Liver (tissue), 9 donors: ENCODE data around the gene DMAC1. TPM values are rescaled to one million over a fixed set of nuclear protein-coding genes. Genes with fewer than 3 reads are reported as not detected.

Experiments
- DNase-seq: peaks from one replicate; pipeline ENCODE4 v3.0.0-alpha.2; 2017; ENCODE audit warnings: low spot score
- H3K27ac ChIP-seq, 2 donors: one replicate each; pipeline ENCODE4 v1.7.0; 2013; ENCODE audit warnings: inconsistent platforms in 2 of 2, low read length in 2 of 2, control low read depth in 1 of 2, low read depth in 1 of 2, mild to moderate bottlenecking in 1 of 2
- H3K27me3 ChIP-seq, 4 donors: one replicate each; pipeline versions ENCODE4 v1.6.1 to v1.7.0; 2013; ENCODE audit warnings: low read length in 3 of 4, inconsistent platforms in 1 of 4, mild to moderate bottlenecking in 1 of 4, moderate library complexity in 1 of 4; ENCODE audit not compliant: control insufficient read depth in 4 of 4, insufficient read depth in 4 of 4
- H3K36me3 ChIP-seq, 4 donors: one replicate each; pipeline versions ENCODE4 v1.6.1 to v1.7.0; 2013; ENCODE audit warnings: low read length in 3 of 4, mild to moderate bottlenecking in 3 of 4, low read depth in 1 of 4, moderate library complexity in 1 of 4; ENCODE audit not compliant: control insufficient read depth in 4 of 4, insufficient read depth in 3 of 4
- H3K4me1 ChIP-seq, 4 donors: one replicate each; pipeline versions ENCODE4 v1.6.1 to v1.7.0; 2013; ENCODE audit warnings: low read length in 3 of 4, mild to moderate bottlenecking in 3 of 4, moderate library complexity in 1 of 4; ENCODE audit not compliant: control insufficient read depth in 4 of 4, insufficient read depth in 4 of 4
- H3K4me3 ChIP-seq, 3 donors: one replicate each; pipeline versions ENCODE4 v1.6.1 to v1.7.0; 2013; ENCODE audit warnings: low read length in 3 of 3, control low read depth in 1 of 3, low read depth in 1 of 3, mild to moderate bottlenecking in 1 of 3
- H3K9ac ChIP-seq, 2 donors: one replicate each; pipeline ENCODE4 v1.7.0; 2013; ENCODE audit warnings: low read length in 2 of 2, mild to moderate bottlenecking in 2 of 2, moderate library complexity in 2 of 2, control low read depth in 1 of 2, low read depth in 1 of 2
- H3K9me3 ChIP-seq, 4 donors: one replicate each; pipeline versions ENCODE4 v1.6.1 to v1.7.0; 2013; ENCODE audit warnings: low read length in 3 of 4; ENCODE audit not compliant: control insufficient read depth in 4 of 4
- ATF3 ChIP-seq: IDR thresholded peaks from 2 replicates; pipeline ENCODE4 v1.6.1; 2016; ENCODE audit warnings: antibody characterized with exemption
- EGR1 ChIP-seq, 2 donors: IDR thresholded peaks; 2 replicates each; pipeline ENCODE4 v1.6.1; 2016 to 2018; ENCODE audit warnings: antibody characterized with exemption in 2 of 2, low read depth in 2 of 2
- FOXA1 ChIP-seq: IDR thresholded peaks from 2 replicates; pipeline ENCODE4 v1.6.1; 2016; ENCODE audit warnings: antibody characterized with exemption
- FOXA2 ChIP-seq: IDR thresholded peaks from 2 replicates; pipeline ENCODE4 v1.6.1; 2016; ENCODE audit warnings: antibody characterized with exemption
- GABPA ChIP-seq, 2 donors: IDR thresholded peaks in 1 of 2; conservative IDR thresholded peaks in 1 of 2; 2 replicates each; pipeline ENCODE4 v1.6.1; 2016; ENCODE audit warnings: antibody characterized with exemption in 2 of 2, mild to moderate bottlenecking in 1 of 2, moderate library complexity in 1 of 2
- HNF4A ChIP-seq, 2 donors: conservative IDR thresholded peaks; 2 replicates each; pipeline ENCODE4 v1.6.1; 2016; ENCODE audit warnings: antibody characterized with exemption in 2 of 2, mild to moderate bottlenecking in 2 of 2
- HNF4G ChIP-seq: IDR thresholded peaks from 2 replicates; pipeline ENCODE4 v1.6.1; 2016; ENCODE audit warnings: antibody characterized with exemption
- JUND ChIP-seq, 2 donors: IDR thresholded peaks; 2 replicates each; pipeline ENCODE4 v1.6.1; 2016; ENCODE audit warnings: antibody characterized with exemption in 2 of 2
- MAX ChIP-seq: IDR thresholded peaks from 2 replicates; pipeline ENCODE4 v1.6.1; 2016; ENCODE audit warnings: antibody characterized with exemption
- NR2F2 ChIP-seq: IDR thresholded peaks from 2 replicates; pipeline ENCODE4 v1.6.1; 2016; ENCODE audit warnings: antibody characterized with exemption
- RAD21 ChIP-seq, 2 donors: IDR thresholded peaks; 2 replicates each; pipeline ENCODE4 v1.6.1; 2016; ENCODE audit warnings: antibody characterized with exemption in 2 of 2, mild to moderate bottlenecking in 2 of 2
- REST ChIP-seq: IDR thresholded peaks from 2 replicates; pipeline ENCODE4 v1.6.1; 2016; ENCODE audit warnings: antibody characterized with exemption, mild to moderate bottlenecking
- RXRA ChIP-seq, 2 donors: IDR thresholded peaks; 2 replicates each; pipeline ENCODE4 v1.6.1; 2017 to 2018; ENCODE audit warnings: antibody characterized with exemption in 2 of 2, mild to moderate bottlenecking in 1 of 2
- SP1 ChIP-seq: IDR thresholded peaks from 2 replicates; pipeline ENCODE4 v1.6.1; 2018; ENCODE audit warnings: antibody characterized with exemption, mild to moderate bottlenecking
- TAF1 ChIP-seq: conservative IDR thresholded peaks from 2 replicates; pipeline ENCODE4 v1.6.1; 2016; ENCODE audit warnings: antibody characterized with exemption, mild to moderate bottlenecking
- YY1 ChIP-seq: IDR thresholded peaks from 2 replicates; pipeline ENCODE4 v1.6.1; 2016; ENCODE audit warnings: antibody characterized with exemption, mild to moderate bottlenecking
- WGBS: extraction: QIAGEN DNeasy Blood & Tissue Kit; methylation state at CpG from one replicate; pipeline ENCODE4 v1.1.7; 2013; 5-methylcytosine and 5-hydroxymethylcytosine counted together
- polyA plus RNA-seq, 2 donors: library from polyadenylated mRNA; stranded (reverse) in 1 of 2; unstranded in 1 of 2; fragments of 200-250 nt in 1 of 2; fragments of >200 nt in 1 of 2; fragmentation: Nextera tagmentation in 1 of 2; extraction: Ambion mirVana in 1 of 2; gene quantifications; one replicate each; pipeline versions ENCODE4 v1.2.1 to v1.2.3, GENCODE V29; 2013 to 2015
- total RNA-seq, 2 donors: library from RNA; depleted of rRNA; stranded (reverse); fragments of >200 nt; gene quantifications; one replicate each; pipeline ENCODE4 v1.2.3, GENCODE V29; 2014
- TF ChIP-seq, protein P1 (sequence below): fragments of 150-350 bp; IDR thresholded peaks from 2 replicates; pipeline ENCODE4 v1.5.1; 2017; ENCODE audit warnings: improper control_type of control experiment, low read depth, low read length; ENCODE audit not compliant: missing input control
- TF ChIP-seq, protein P2 (sequence below): IDR thresholded peaks from 2 replicates; pipeline ENCODE4 v1.6.1; 2016; ENCODE audit warnings: antibody characterized with exemption
- donor health status: healthy.
- donor health status: healthy.
- donor health status: healthy.
- donor health status: healthy.
- donor health status: healthy.

DMAC1 gene
- total and polyA plus RNA-seq, 4 donors = 4.4 to 53.0 (median 9.0) TPM

GRCh38 chr9:7788772-7789171 lies 10.8 kb downstream of the DMAC1 start:
- H3K27ac ChIP-seq = no peak overlapping the region
- TF ChIP-seq SP1 (no peak), FOXA1 (no peak), FOXA2 (no peak), HNF4G (no peak), EGR1 (IDR thresholded peaks at IDR 0.05; ENCODE audit: low read depth in 2 of 2) (no peak), RXRA (IDR thresholded peaks at IDR 0.05) (no peak), MAX (no peak), YY1 (no peak), TAF1 (no peak), JUND (IDR thresholded peaks at IDR 0.05) (no peak), NR2F2 (no peak), ATF3 (no peak), RAD21 (IDR thresholded peaks at IDR 0.05) (no peak), REST (no peak), HNF4A (conservative IDR thresholded peaks at IDR 0.05) (no peak), GABPA (IDR thresholded peaks at IDR 0.05 in 1 of 2, conservative IDR thresholded peaks at IDR 0.05 in 1 of 2) (no peak)
- TF ChIP-seq, protein P1, sequence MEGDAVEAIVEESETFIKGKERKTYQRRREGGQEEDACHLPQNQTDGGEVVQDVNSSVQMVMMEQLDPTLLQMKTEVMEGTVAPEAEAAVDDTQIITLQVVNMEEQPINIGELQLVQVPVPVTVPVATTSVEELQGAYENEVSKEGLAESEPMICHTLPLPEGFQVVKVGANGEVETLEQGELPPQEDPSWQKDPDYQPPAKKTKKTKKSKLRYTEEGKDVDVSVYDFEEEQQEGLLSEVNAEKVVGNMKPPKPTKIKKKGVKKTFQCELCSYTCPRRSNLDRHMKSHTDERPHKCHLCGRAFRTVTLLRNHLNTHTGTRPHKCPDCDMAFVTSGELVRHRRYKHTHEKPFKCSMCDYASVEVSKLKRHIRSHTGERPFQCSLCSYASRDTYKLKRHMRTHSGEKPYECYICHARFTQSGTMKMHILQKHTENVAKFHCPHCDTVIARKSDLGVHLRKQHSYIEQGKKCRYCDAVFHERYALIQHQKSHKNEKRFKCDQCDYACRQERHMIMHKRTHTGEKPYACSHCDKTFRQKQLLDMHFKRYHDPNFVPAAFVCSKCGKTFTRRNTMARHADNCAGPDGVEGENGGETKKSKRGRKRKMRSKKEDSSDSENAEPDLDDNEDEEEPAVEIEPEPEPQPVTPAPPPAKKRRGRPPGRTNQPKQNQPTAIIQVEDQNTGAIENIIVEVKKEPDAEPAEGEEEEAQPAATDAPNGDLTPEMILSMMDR = no peak
- TF ChIP-seq, protein P2, sequence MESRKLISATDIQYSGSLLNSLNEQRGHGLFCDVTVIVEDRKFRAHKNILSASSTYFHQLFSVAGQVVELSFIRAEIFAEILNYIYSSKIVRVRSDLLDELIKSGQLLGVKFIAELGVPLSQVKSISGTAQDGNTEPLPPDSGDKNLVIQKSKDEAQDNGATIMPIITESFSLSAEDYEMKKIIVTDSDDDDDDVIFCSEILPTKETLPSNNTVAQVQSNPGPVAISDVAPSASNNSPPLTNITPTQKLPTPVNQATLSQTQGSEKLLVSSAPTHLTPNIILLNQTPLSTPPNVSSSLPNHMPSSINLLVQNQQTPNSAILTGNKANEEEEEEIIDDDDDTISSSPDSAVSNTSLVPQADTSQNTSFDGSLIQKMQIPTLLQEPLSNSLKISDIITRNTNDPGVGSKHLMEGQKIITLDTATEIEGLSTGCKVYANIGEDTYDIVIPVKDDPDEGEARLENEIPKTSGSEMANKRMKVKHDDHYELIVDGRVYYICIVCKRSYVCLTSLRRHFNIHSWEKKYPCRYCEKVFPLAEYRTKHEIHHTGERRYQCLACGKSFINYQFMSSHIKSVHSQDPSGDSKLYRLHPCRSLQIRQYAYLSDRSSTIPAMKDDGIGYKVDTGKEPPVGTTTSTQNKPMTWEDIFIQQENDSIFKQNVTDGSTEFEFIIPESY = no peak
- peaks cover 0 to 8% (median 0%) of the 10 kb centered on the region in 4 donors for H3K36me3 ChIP-seq
- H3K9me3 ChIP-seq = no peaks in the 10 kb centered on the region
- DNase-seq = no peak
- no peaks in the 10 kb centered on the region for H3K27me3 ChIP-seq
- no peak overlapping the region for H3K4me3 ChIP-seq
- H3K4me1 ChIP-seq = no peaks in the 10 kb centered on the region
- 91% methylated on average over 3 of the region's 3 CpGs for WGBS
- no peak overlapping the region for H3K9ac ChIP-seq
